Glutamatergic neuron (in vitro differentiated cells): ENCODE results near the gene CTNND2. TPM values are rescaled to one million over a fixed set of nuclear protein-coding genes. Genes with fewer than 3 reads are reported as not detected.

Experiments
- DNase-seq: peaks from one replicate; pipeline ENCODE4 v3.0.0; 2022
- H3K27ac Mint-ChIP-seq: one replicate; pipeline ENCODE4 v1.8.0; 2020; ENCODE audit warnings: mild to moderate bottlenecking, mixed read lengths, inconsistent platforms; ENCODE audit not compliant: unreplicated experiment
- H3K27me3 Mint-ChIP-seq: one replicate; pipeline ENCODE4 v1.8.0; 2020; ENCODE audit warnings: mild to moderate bottlenecking, moderate library complexity, mixed read lengths, inconsistent platforms; ENCODE audit not compliant: unreplicated experiment
- H3K36me3 Mint-ChIP-seq: one replicate; pipeline ENCODE4 v1.8.0; 2020; ENCODE audit warnings: mild to moderate bottlenecking, mixed read lengths, inconsistent platforms; ENCODE audit not compliant: unreplicated experiment
- H3K4me1 Mint-ChIP-seq: one replicate; pipeline ENCODE4 v1.8.0; 2020; ENCODE audit warnings: mild to moderate bottlenecking, low read depth, mixed read lengths, inconsistent platforms; ENCODE audit not compliant: unreplicated experiment
- H3K4me3 Mint-ChIP-seq: one replicate; pipeline ENCODE4 v1.8.0; 2020; ENCODE audit warnings: mild to moderate bottlenecking, mixed read lengths, inconsistent platforms; ENCODE audit not compliant: unreplicated experiment
- H3K9me3 Mint-ChIP-seq: one replicate; pipeline ENCODE4 v1.8.0; 2020; ENCODE audit warnings: mild to moderate bottlenecking, moderate library complexity, mixed read lengths, inconsistent platforms; ENCODE audit not compliant: unreplicated experiment
- CTCF ChIP-seq: fragments of 200-600 bp; sonication (generic); IDR thresholded peaks from one replicate; pipeline ENCODE4 v1.5.0; 2021; ENCODE audit not compliant: partially characterized antibody, unreplicated experiment
- total RNA-seq: library from RNA; stranded (reverse); fragmentation: NEBNext Ultra II Directional; extraction: Animal tissue kit (Norgen Biotek cat#: 25700); gene quantifications from one replicate; pipeline ENCODE4 v1.2.1, GENCODE V29; 2021; ENCODE audit not compliant: unreplicated experiment

Gene CTNND2
- total RNA-seq, 1 donor from 2014 or later = 134 TPM

- no peak for TF ChIP-seq CTCF
- no peak for DNase-seq
- Mint-ChIP-seq H3K4me3 (no peak overlapping the region), H3K9me3 (no peaks in the 10 kb centered on the region), H3K27ac (no peak overlapping the region), H3K36me3 (peaks cover 5% of the 10 kb centered on the region), H3K4me1 (peaks cover 7% of the 10 kb centered on the region), H3K27me3 (no peaks in the 10 kb centered on the region)
Observed at GRCh38 chr5:11371021-11371420, 533.2 kb downstream of the CTNND2 start.

GRCh38 chr5:11364531-11364930 is 539.7 kb downstream of the CTNND2 start:
- H3K4me1 Mint-ChIP-seq = peaks cover 3% of the 10 kb centered on the region
- peaks cover 14% of the 10 kb centered on the region for H3K36me3 Mint-ChIP-seq
- no peak overlapping the region for H3K4me3 Mint-ChIP-seq
- no peak for DNase-seq
- no peak for TF ChIP-seq CTCF
- peaks cover 2% of the 10 kb centered on the region for H3K27me3 Mint-ChIP-seq
- H3K27ac Mint-ChIP-seq = no peak overlapping the region
- H3K9me3 Mint-ChIP-seq = peaks cover 2% of the 10 kb centered on the region

GRCh38 chr5:11363631-11364178 is 540.5 kb downstream of the CTNND2 start:
- H3K9me3 Mint-ChIP-seq = peaks cover 2% of the 10 kb centered on the region
- H3K4me1 Mint-ChIP-seq = no peaks in the 10 kb centered on the region
- peaks cover 14% of the 10 kb centered on the region for H3K36me3 Mint-ChIP-seq
- no peak overlapping the region for H3K4me3 Mint-ChIP-seq
- TF ChIP-seq CTCF = no peak
- DNase-seq = no peak
- no peak overlapping the region for H3K27ac Mint-ChIP-seq
- peaks cover 2% of the 10 kb centered on the region for H3K27me3 Mint-ChIP-seq

- peaks cover 2% of the 10 kb centered on the region for H3K27me3 Mint-ChIP-seq
- peaks cover 2% of the 10 kb centered on the region for H3K9me3 Mint-ChIP-seq
- H3K4me1 Mint-ChIP-seq = no peaks in the 10 kb centered on the region
- H3K27ac Mint-ChIP-seq = no peak overlapping the region
- DNase-seq = no peak
- TF ChIP-seq CTCF = no peak
- H3K4me3 Mint-ChIP-seq = no peak overlapping the region
- H3K36me3 Mint-ChIP-seq = peaks cover 14% of the 10 kb centered on the region
Observed at GRCh38 chr5:11361768-11362167, 542.5 kb downstream of the CTNND2 start.

GRCh38 chr5:11357928-11358327 is 546.3 kb downstream of the CTNND2 start:
- no peak for TF ChIP-seq CTCF
- Mint-ChIP-seq H3K27me3 (peaks cover 2% of the 10 kb centered on the region), H3K27ac (no peak overlapping the region), H3K4me1 (no peaks in the 10 kb centered on the region), H3K9me3 (peaks cover 4% of the 10 kb centered on the region), H3K36me3 (peaks cover 19% of the 10 kb centered on the region), H3K4me3 (no peak overlapping the region)
- DNase-seq = no peak
